GM12878 (cell line): ENCODE results near the gene LRRC40.

ENCODE experiments used
- E2F4 ChIP-seq: IDR thresholded peaks from 2 replicates; pipeline ENCODE4 v1.6.1; 2012; ENCODE audit warnings: low read depth, low read length, improper control_type of control experiment
- POLR2AphosphoS5 ChIP-seq: IDR thresholded peaks from 2 replicates; pipeline ENCODE4 v1.6.1; 2011; ENCODE audit warnings: mild to moderate bottlenecking, low read length, inconsistent platforms

GRCh38 chr1:70247122-70247521 lies 41.7 kb upstream of the LRRC40 start:
- TF ChIP-seq E2F4: no peak
- no peak for TF ChIP-seq POLR2AphosphoS5
